ENCODE measurements around the gene SIK3.

SIK3 gene

GRCh38 chr11:116892374-116892773 is 205.9 kb downstream of the SIK3 start:
- DNase-seq = no peak

- DNase-seq = no peak
Measured at GRCh38 chr11:116891746-116892145, 206.5 kb downstream of the SIK3 start.

GRCh38 chr11:116890607-116891006 is 207.6 kb downstream of the SIK3 start:
- DNase-seq = no peak

GRCh38 chr11:116890193-116890592 is 208.0 kb downstream of the SIK3 start:
- no peak for DNase-seq

- no peak for DNase-seq
Measured at GRCh38 chr11:116888884-116889549, 209.2 kb downstream of the SIK3 start.

GRCh38 chr11:116888024-116888423 is 210.2 kb downstream of the SIK3 start:
- DNase-seq = no peak

- no peak for DNase-seq
Measured at GRCh38 chr11:116885951-116886655, 212.1 kb downstream of the SIK3 start.

GRCh38 chr11:116882386-116882785 is 215.8 kb downstream of the SIK3 start:
- DNase-seq = no peak

GRCh38 chr11:116881143-116881542 is 217.1 kb downstream of the SIK3 start:
- DNase-seq = no peak

GRCh38 chr11:116879800-116880625 is 218.2 kb downstream of the SIK3 start:
- DNase-seq = peak; percentile 64 to 84 (median 74)

- DNase-seq = no peak
Measured at GRCh38 chr11:116876656-116877055, 221.6 kb downstream of the SIK3 start.

GRCh38 chr11:116875194-116875593 is 223.0 kb downstream of the SIK3 start:
- DNase-seq = no peak

- no peak for DNase-seq
Measured at GRCh38 chr11:116874251-116874650, 224.0 kb downstream of the SIK3 start.

- DNase-seq = no peak
Measured at GRCh38 chr11:116873381-116873780, 224.8 kb downstream of the SIK3 start.

GRCh38 chr11:116871248-116871647 is 227.0 kb downstream of the SIK3 start:
- DNase-seq = peak; percentile 40 to 62 (median 42)

- DNase-seq = no peak
Measured at GRCh38 chr11:116870054-116870453, 228.2 kb downstream of the SIK3 start.

GRCh38 chr11:116869610-116870009 is 228.6 kb downstream of the SIK3 start:
- no peak for DNase-seq

GRCh38 chr11:116868066-116868465 is 230.2 kb downstream of the SIK3 start:
- DNase-seq = no peak

GRCh38 chr11:116867619-116868018 is 230.6 kb downstream of the SIK3 start:
- DNase-seq = no peak

GRCh38 chr11:116866804-116867455 is 231.3 kb downstream of the SIK3 start:
- DNase-seq = no peak

GRCh38 chr11:116865696-116866095 is 232.5 kb downstream of the SIK3 start:
- DNase-seq = no peak

- no peak for DNase-seq
Measured at GRCh38 chr11:116864531-116864930, 233.7 kb downstream of the SIK3 start.

GRCh38 chr11:116862951-116863350 is 235.3 kb downstream of the SIK3 start:
- no peak for DNase-seq
